ENCODE measurements around the gene HLA-DQB2. TPM values are rescaled to one million over a fixed set of nuclear protein-coding genes. Genes with fewer than 3 reads are reported as not detected.

Gene HLA-DQB2
- total RNA-seq, 2 donors from 2014 or later: not detected

DNA sequence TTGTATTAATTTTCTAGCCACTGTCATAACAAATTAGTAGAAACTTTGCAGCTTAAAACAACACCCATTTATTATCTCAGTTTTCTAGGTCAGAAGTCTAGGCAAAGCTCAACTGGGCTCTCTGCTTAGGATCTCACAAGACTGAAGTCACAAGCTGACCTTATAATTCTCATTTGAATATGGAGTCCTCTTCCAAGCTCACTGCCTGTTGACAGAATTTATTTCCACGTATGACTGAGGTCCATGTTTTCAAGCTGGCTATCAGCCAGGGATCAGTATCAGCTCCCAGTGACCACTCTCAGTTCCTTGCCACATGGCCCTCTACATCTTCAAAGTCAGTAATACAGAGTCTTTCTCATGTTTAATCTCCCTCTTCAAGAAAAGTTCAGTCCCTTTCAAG, 11.7 kb upstream of the HLA-DQB2 start:
- TF ChIP-seq, protein P1, sequence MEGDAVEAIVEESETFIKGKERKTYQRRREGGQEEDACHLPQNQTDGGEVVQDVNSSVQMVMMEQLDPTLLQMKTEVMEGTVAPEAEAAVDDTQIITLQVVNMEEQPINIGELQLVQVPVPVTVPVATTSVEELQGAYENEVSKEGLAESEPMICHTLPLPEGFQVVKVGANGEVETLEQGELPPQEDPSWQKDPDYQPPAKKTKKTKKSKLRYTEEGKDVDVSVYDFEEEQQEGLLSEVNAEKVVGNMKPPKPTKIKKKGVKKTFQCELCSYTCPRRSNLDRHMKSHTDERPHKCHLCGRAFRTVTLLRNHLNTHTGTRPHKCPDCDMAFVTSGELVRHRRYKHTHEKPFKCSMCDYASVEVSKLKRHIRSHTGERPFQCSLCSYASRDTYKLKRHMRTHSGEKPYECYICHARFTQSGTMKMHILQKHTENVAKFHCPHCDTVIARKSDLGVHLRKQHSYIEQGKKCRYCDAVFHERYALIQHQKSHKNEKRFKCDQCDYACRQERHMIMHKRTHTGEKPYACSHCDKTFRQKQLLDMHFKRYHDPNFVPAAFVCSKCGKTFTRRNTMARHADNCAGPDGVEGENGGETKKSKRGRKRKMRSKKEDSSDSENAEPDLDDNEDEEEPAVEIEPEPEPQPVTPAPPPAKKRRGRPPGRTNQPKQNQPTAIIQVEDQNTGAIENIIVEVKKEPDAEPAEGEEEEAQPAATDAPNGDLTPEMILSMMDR (conservative IDR thresholded peaks at IDR 0.05): no peak
- H3K27ac ChIP-seq (ENCODE audit: low read depth, low read length): no peak overlapping the region
- no peaks in the 10 kb centered on the region for H3K36me3 ChIP-seq (ENCODE audit: control insufficient read depth, insufficient read depth, low read length)
- no peak overlapping the region for H3K4me3 ChIP-seq (ENCODE audit: low read length)
- H3K36me3 Mint-ChIP-seq (ENCODE audit: low read depth): no peaks in the 10 kb centered on the region
- no peak overlapping the region for H3K4me3 Mint-ChIP-seq
- no peaks in the 10 kb centered on the region for H3K4me1 Mint-ChIP-seq
- peaks cover 23% of the 10 kb centered on the region for H3K9me3 Mint-ChIP-seq
- no peaks in the 10 kb centered on the region for H3K4me1 ChIP-seq (ENCODE audit: control insufficient read depth, insufficient read depth, low read length)
- WGBS, 2 experiments (ENCODE audit: insufficient coverage in 1 of 2, insufficient read length in 1 of 2): 40 to 56% methylated on average over 1 of the region's 1 CpG
- H3K27me3 ChIP-seq (ENCODE audit: control insufficient read depth, insufficient read depth, low read length, poor library complexity, severe bottlenecking): no peaks in the 10 kb centered on the region
- H3K9me3 ChIP-seq (ENCODE audit: control insufficient read depth, low read length): no peaks in the 10 kb centered on the region
- H3K27ac Mint-ChIP-seq: no peak overlapping the region
- DNase-seq: no peak
- no peak overlapping the region for H3K9ac ChIP-seq (ENCODE audit: extremely low read depth, low read length, poor library complexity, severe bottlenecking)
- H3K27me3 Mint-ChIP-seq (ENCODE audit: insufficient read depth): no peaks in the 10 kb centered on the region

DNA sequence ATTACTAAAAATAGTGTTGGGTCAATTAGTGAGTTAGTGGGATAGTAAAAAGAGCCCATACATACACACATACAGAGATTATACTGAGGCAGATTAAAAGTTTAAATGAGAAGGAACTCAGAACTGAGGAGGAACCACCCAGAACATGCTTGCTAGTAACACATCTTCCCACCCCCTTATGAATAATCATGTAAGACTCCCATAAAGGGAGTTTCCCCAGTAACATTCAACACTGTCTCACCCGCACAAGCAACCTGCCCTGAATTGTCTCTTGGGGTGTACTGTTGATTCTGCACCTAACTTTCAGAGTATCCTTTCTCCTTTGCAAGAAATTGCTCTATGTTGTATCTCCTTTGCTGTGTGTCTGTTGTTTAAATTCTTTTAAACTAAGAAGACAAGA, 11.1 kb upstream of the HLA-DQB2 start:
- no peaks in the 10 kb centered on the region for H3K36me3 Mint-ChIP-seq (ENCODE audit: low read depth)
- no peak overlapping the region for H3K4me3 Mint-ChIP-seq
- peaks cover 20% of the 10 kb centered on the region for H3K9me3 Mint-ChIP-seq
- 18% methylated on average over 1 of the region's 1 CpG; no CpG with 5 or more reads in 1 of the 2 experiments for WGBS, 2 experiments (ENCODE audit: insufficient coverage in 1 of 2, insufficient read length in 1 of 2)
- Histone ChIP-seq H3K4me1 (ENCODE audit: control insufficient read depth, insufficient read depth, low read length) (no peaks in the 10 kb centered on the region), H3K9ac (ENCODE audit: extremely low read depth, low read length, poor library complexity, severe bottlenecking) (no peak overlapping the region), H3K27ac (ENCODE audit: low read depth, low read length) (no peak overlapping the region), H3K9me3 (ENCODE audit: control insufficient read depth, low read length) (no peaks in the 10 kb centered on the region), H3K36me3 (ENCODE audit: control insufficient read depth, insufficient read depth, low read length) (no peaks in the 10 kb centered on the region), H3K4me3 (ENCODE audit: low read length) (no peak overlapping the region), H3K27me3 (ENCODE audit: control insufficient read depth, insufficient read depth, low read length, poor library complexity, severe bottlenecking) (no peaks in the 10 kb centered on the region)
- no peak for DNase-seq
- no peaks in the 10 kb centered on the region for H3K4me1 Mint-ChIP-seq
- no peak overlapping the region for H3K27ac Mint-ChIP-seq
- H3K27me3 Mint-ChIP-seq (ENCODE audit: insufficient read depth): no peaks in the 10 kb centered on the region
- TF ChIP-seq, protein P1 (conservative IDR thresholded peaks at IDR 0.05): no peak

DNA sequence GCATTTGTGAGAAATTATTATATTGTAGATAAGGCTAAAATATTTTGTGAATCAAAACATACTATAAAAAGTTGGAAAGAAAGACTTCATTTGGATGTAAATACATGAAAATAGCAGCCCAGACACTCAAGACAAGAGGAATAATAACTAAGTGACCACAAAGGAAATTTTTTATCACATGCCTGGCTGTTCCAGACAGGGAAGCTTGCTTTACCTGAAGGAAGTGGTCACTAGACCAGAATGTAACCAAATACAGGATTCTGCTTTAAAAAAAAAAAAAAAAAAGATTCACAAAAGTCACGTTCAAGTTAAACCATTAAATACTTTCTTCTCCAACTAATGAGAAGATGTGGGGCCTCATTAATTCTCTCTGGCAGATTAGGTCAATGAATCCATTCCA, 9.3 kb upstream of the HLA-DQB2 start:
- DNase-seq: no peak
- H3K4me1 Mint-ChIP-seq: no peaks in the 10 kb centered on the region
- no peak overlapping the region for H3K27ac ChIP-seq (ENCODE audit: low read depth, low read length)
- H3K4me1 ChIP-seq (ENCODE audit: control insufficient read depth, insufficient read depth, low read length): no peaks in the 10 kb centered on the region
- no peaks in the 10 kb centered on the region for H3K27me3 Mint-ChIP-seq (ENCODE audit: insufficient read depth)
- H3K9ac ChIP-seq (ENCODE audit: extremely low read depth, low read length, poor library complexity, severe bottlenecking): no peak overlapping the region
- TF ChIP-seq, protein P1 (conservative IDR thresholded peaks at IDR 0.05): no peak
- H3K9me3 ChIP-seq (ENCODE audit: control insufficient read depth, low read length): no peaks in the 10 kb centered on the region
- H3K36me3 Mint-ChIP-seq (ENCODE audit: low read depth): no peaks in the 10 kb centered on the region
- no peaks in the 10 kb centered on the region for H3K36me3 ChIP-seq (ENCODE audit: control insufficient read depth, insufficient read depth, low read length)
- H3K9me3 Mint-ChIP-seq: peaks cover 10% of the 10 kb centered on the region
- no peak overlapping the region for H3K27ac Mint-ChIP-seq
- no peak overlapping the region for H3K4me3 Mint-ChIP-seq
- no peaks in the 10 kb centered on the region for H3K27me3 ChIP-seq (ENCODE audit: control insufficient read depth, insufficient read depth, low read length, poor library complexity, severe bottlenecking)
- H3K4me3 ChIP-seq (ENCODE audit: low read length): no peak overlapping the region
- WGBS, 2 experiments (ENCODE audit: insufficient coverage in 1 of 2, insufficient read length in 1 of 2): 80% methylated on average over 1 of the region's 1 CpG; no CpG with 5 or more reads in 1 of the 2 experiments

Measured in endodermal cell (in vitro differentiated cells).